Naive thymus-derived CD8-positive, alpha-beta T cell (primary cell): ENCODE data around the gene RANBP3. TPM values are rescaled to one million over a fixed set of nuclear protein-coding genes. Genes with fewer than 3 reads are reported as not detected.
A peak's percentile ranks its signal among the peaks of the same experiment; 100 is the strongest.
"Not testable (repeated sequence)": the region's sequence is repeated elsewhere in the genome, so short reads cannot be mapped to it uniquely, and the experiment has no call there.

Source experiments
- ATAC-seq, 2 donors: fragments of 150-1000 bp; cut with Tn5 transposase in 1 of 2; sonication (Bioruptor Pico), chemical (Tn5 transposase) in 1 of 2; 1 replicate in 1 of 2; 2 replicates in 1 of 2; pipeline ENCODE4 v1.10.0; 2021; ENCODE audit warnings: mild to moderate bottlenecking in 2 of 2, moderate library complexity in 2 of 2
- POLR2A ChIA-PET: fragments of 350-600 bp; sonication (Branson Sonifier 250); formaldehyde crosslinking; loops from one replicate; lab custom pipeline; 2021; ENCODE audit warnings: antibody characterized with exemption; lab: Charles Lee
- DNase-seq, 10 donors: peaks; one replicate each; pipeline versions ENCODE4 v3.0.0 to v3.0.0-alpha.2; 2020 to 2022
- H3K27ac Mint-ChIP-seq, 10 donors: one replicate each; pipeline ENCODE4 v1.8.0; 2020 to 2022; ENCODE audit warnings: mild to moderate bottlenecking in 10 of 10, mixed read lengths in 10 of 10, moderate library complexity in 4 of 10, inconsistent platforms in 1 of 10
- H3K27me3 Mint-ChIP-seq, 5 donors: one replicate each; pipeline ENCODE4 v1.8.0; 2021 to 2022; ENCODE audit warnings: mixed read lengths in 5 of 5
- H3K36me3 Mint-ChIP-seq, 3 donors: one replicate each; pipeline ENCODE4 v1.8.0; 2020 to 2022; ENCODE audit warnings: mixed read lengths in 3 of 3, mild to moderate bottlenecking in 2 of 3, inconsistent platforms in 1 of 3
- H3K4me1 Mint-ChIP-seq, 4 donors: one replicate each; pipeline ENCODE4 v1.8.0; 2021 to 2022; ENCODE audit warnings: mixed read lengths in 4 of 4
- H3K4me3 Mint-ChIP-seq, 10 donors: one replicate each; pipeline ENCODE4 v1.8.0; 2020 to 2022; ENCODE audit warnings: mild to moderate bottlenecking in 10 of 10, mixed read lengths in 10 of 10, moderate library complexity in 6 of 10, inconsistent platforms in 1 of 10
- H3K9me3 Mint-ChIP-seq, 9 donors: one replicate each; pipeline ENCODE4 v1.8.0; 2020 to 2022; ENCODE audit warnings: mixed read lengths in 9 of 9, mild to moderate bottlenecking in 3 of 9, inconsistent platforms in 1 of 9, moderate library complexity in 1 of 9
- polyA plus RNA-seq, 3 donors: library from polyadenylated mRNA; unstranded; fragments of 300-500 nt; fragmentation: Illumina TruSeq; gene quantifications; one replicate each; pipeline ENCODE4 v1.2.3, GENCODE V29; 2021
- total RNA-seq, 8 experiments: library from RNA in 2 of 8; stranded (reverse) in 2 of 8; gene quantifications; one replicate each; pipeline ENCODE4 v1.2.3 and lab custom pipeline; 2021 to 2026

Gene RANBP3
- total and polyA plus RNA-seq, 5 experiments from 2014 or later: 7.7 to 145 (median 13.0) TPM

DNA sequence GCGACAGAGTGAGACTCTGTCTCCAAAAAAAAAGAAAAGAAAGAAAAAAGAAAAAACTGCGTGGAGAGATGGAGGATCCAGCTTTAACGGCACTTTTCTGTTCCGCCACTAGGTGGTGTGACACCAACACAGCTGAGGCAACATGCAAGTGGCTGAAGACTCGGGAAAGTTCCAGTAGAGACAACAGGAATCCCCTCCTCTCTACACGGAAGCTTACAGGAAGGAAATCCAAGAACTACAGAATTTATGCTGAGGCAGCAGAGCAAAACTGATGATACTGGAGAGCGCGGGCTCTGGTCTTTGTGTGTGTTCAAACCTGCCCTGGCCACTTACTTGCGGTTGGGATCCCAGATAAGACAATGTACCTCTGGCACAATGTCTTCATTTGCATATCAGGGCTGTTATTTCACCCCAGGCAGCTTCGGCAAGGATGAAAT lies 9.9 kb downstream of the RANBP3 start:
- Mint-ChIP-seq H3K9me3 (no peaks in the 10 kb centered on the region), H3K4me1 (peaks cover 45 to 97% (median 93%) of the 10 kb centered on the region in 4 donors), H3K27me3 (no peaks in the 10 kb centered on the region), H3K27ac (peak overlapping the region; percentile 72 to 94 (median 84)), H3K36me3 (peaks cover 0 to 32% (median 0%) of the 10 kb centered on the region in 3 donors), H3K4me3 (peak overlapping the region; percentile 2 to 74 (median 64))
- POLR2A ChIA-PET: interaction anchor here (0.7 to 2.6 kb wide), 10 partner anchors 9 to 140 kb away, joined by 3 to 11 read pairs (median 6); partner anchors contain the start of genes RANBP3 and VMAC
- ATAC-seq: peak; percentile 73 to 78
- DNase-seq: peak; percentile 39 to 72 (median 56)

DNA sequence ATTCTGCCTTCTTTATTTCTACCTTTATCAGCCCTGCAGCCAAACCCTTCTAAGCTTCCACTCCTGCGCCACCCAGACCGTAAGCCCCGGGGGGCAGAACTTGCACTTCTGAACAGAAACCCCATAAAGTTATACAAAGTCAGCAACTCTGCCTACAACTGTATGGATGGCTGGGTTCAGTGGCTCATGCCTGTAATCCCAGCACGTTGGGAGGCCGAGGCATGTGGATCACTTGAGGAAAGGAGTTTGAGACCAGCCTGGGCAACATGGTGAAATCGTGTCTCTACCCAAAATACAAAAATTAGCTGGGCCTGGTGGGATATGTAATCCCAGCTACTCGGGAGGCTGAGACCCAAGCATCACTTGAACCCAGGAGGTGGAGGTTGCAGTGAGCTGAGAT lies 10.4 kb downstream of the RANBP3 start:
- H3K27ac Mint-ChIP-seq: peak overlapping the region; percentile 10 to 94 (median 84)
- POLR2A ChIA-PET: interaction anchor here (1.0 to 2.6 kb wide), 9 partner anchors 9 to 139 kb away, joined by 4 to 11 read pairs (median 7); partner anchors contain the start of genes RANBP3 and VMAC
- no peak for ATAC-seq

DNA sequence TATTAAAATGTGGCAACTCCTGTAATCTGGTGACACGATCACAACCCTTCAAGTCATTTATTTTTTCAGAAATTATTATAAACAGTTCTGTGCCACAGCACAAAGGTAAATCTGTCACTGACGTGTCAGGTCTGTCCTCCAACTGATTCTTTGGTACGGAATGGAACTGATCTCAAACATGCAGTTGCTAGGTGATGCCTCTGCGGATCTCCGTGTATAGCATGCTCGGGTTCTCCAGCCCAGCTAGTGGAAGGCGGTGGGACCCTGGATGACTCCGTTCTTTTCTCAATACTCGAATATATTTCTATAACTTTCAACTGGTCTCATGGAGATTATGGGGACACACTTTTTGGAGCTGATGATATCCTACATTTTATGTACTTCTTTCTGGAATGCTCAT lies 11.0 kb downstream of the RANBP3 start:
- no peaks in the 10 kb centered on the region for H3K27me3 Mint-ChIP-seq
- H3K27ac Mint-ChIP-seq: peak overlapping the region in 7 of 10 donors; percentile 58 to 100 (median 89)
- no peaks in the 10 kb centered on the region for H3K9me3 Mint-ChIP-seq
- POLR2A ChIA-PET: interaction anchor here (2.3 to 6.5 kb wide), 4 partner anchors 10 to 62 kb away, joined by 8 to 90 read pairs (median 10); partner anchors contain the start of genes RANBP3 and VMAC
- peaks cover 48 to 97% (median 94%) of the 10 kb centered on the region in 4 donors for H3K4me1 Mint-ChIP-seq
- peaks cover 0 to 25% (median 0%) of the 10 kb centered on the region in 3 donors for H3K36me3 Mint-ChIP-seq
- peak overlapping the region in 1 of 10 donors; percentile 66 for H3K4me3 Mint-ChIP-seq
- ATAC-seq: no peak
- DNase-seq: no peak

More for the DNA sequence above, 10.4 kb downstream of the RANBP3 start:
- H3K27me3 Mint-ChIP-seq: no peaks in the 10 kb centered on the region
- H3K36me3 Mint-ChIP-seq: peaks cover 0 to 31% (median 0%) of the 10 kb centered on the region in 3 donors
- peaks cover 46 to 97% (median 94%) of the 10 kb centered on the region in 4 donors for H3K4me1 Mint-ChIP-seq
- H3K9me3 Mint-ChIP-seq: no peaks in the 10 kb centered on the region
- peak in 1 of 10 donors; percentile 11 for DNase-seq
- peak overlapping the region in 6 of 10 donors; percentile 2 to 74 (median 64) for H3K4me3 Mint-ChIP-seq

GRCh38 chr19:5966215-5966614 lies 11.7 kb downstream of the RANBP3 start:
- POLR2A ChIA-PET: interaction anchor here (2.6 to 6.5 kb wide), 2 partner anchors 11 to 56 kb away, joined by 9 to 90 read pairs; partner anchors contain the start of gene RANBP3
- H3K9me3 Mint-ChIP-seq: no peaks in the 10 kb centered on the region
- no peaks in the 10 kb centered on the region for H3K27me3 Mint-ChIP-seq
- DNase-seq: peak in 1 of 10 donors; percentile 50
- H3K4me1 Mint-ChIP-seq: peaks cover 48 to 97% (median 94%) of the 10 kb centered on the region in 4 donors
- ATAC-seq: no peak
- peak overlapping the region in 6 of 10 donors; percentile 2 to 66 (median 20) for H3K4me3 Mint-ChIP-seq
- H3K36me3 Mint-ChIP-seq: peaks cover 0 to 22% (median 0%) of the 10 kb centered on the region in 3 donors
- H3K27ac Mint-ChIP-seq: peak overlapping the region; percentile 15 to 100 (median 88)

DNA sequence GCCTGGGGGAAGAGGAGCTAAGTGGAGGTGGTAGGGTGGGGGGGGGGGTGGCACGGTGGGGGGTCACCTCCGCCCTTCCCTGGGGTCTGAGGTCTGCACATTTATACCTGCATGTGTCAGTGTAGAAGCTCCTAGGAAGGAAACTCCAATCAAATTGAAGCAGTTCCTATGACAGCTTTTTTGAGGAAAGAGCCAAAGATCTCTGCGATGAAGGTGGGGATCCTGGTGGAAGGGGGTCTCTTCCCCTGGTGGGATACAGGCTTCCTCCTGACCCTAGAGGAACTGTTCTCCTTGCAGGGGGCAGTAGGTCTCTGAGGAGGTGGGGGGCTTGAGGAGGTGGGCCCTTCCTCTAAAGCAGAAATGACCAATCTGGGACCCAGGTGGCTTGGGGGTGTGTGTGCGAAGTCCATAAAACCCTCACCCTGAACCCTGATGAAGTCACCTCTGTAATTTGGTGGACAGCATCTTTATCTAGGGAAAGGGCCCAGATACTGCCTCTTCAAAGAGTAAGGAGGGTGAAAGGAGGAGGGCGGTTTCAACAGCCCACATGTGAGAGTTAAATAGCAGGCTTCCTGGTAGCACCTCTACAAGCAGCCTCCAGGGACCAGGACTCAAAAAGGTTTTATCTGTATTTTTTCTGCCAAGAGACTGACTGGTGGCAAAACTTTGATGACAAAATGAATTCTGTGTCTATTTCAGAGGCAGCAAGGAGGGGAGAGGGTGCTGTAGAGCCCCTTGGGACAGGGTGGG lies 12.9 kb downstream of the RANBP3 start:
- no peak for ATAC-seq
- H3K27me3 Mint-ChIP-seq: no peaks in the 10 kb centered on the region
- POLR2A ChIA-PET: interaction anchor here (1.4 to 6.5 kb wide), 4 partner anchors 12 to 137 kb away, joined by 3 to 90 read pairs (median 34); partner anchors contain the start of genes NDUFA11, RANBP3 and VMAC
- H3K9me3 Mint-ChIP-seq: no peaks in the 10 kb centered on the region
- peaks cover 51 to 99% (median 98%) of the 10 kb centered on the region in 4 donors for H3K4me1 Mint-ChIP-seq
- DNase-seq: peak in 3 of 10 donors; percentile 42 to 48 (median 43)
- H3K27ac Mint-ChIP-seq: peak overlapping the region; percentile 84 to 100 (median 96)
- peak overlapping the region in 9 of 10 donors; percentile 39 to 68 (median 52) for H3K4me3 Mint-ChIP-seq
- H3K36me3 Mint-ChIP-seq: peaks cover 0 to 20% (median 0%) of the 10 kb centered on the region in 3 donors

GRCh38 chr19:5963855-5964254 lies 14.1 kb downstream of the RANBP3 start:
- ATAC-seq: no peak
- Mint-ChIP-seq H3K27ac (peak overlapping the region; percentile 89 to 100 (median 100)), H3K9me3 (no peaks in the 10 kb centered on the region), H3K4me1 (peaks cover 55 to 99% (median 98%) of the 10 kb centered on the region in 4 donors), H3K27me3 (no peaks in the 10 kb centered on the region), H3K36me3 (peaks cover 0 to 20% (median 0%) of the 10 kb centered on the region in 3 donors), H3K4me3 (peak overlapping the region in 8 of 10 donors; percentile 22 to 59 (median 42))
- POLR2A ChIA-PET: interaction anchor here (0.6 to 6.5 kb wide), 6 partner anchors 8 to 1975 kb away, joined by 3 to 90 read pairs (median 6); partner anchors contain the start of genes NDUFA11, RANBP3 and VMAC
- peak in 1 of 10 donors; percentile 16 for DNase-seq

GRCh38 chr19:5963259-5963658 lies 14.7 kb downstream of the RANBP3 start:
- peak overlapping the region in 8 of 10 donors; percentile 15 to 92 (median 86) for H3K4me3 Mint-ChIP-seq
- not testable (repeated sequence) for H3K27me3 Mint-ChIP-seq, ATAC-seq, DNase-seq, H3K9me3 Mint-ChIP-seq
- H3K27ac Mint-ChIP-seq: peak overlapping the region; percentile 95 to 100 (median 100)
- H3K36me3 Mint-ChIP-seq: peaks cover 0 to 17% (median 0%) of the 10 kb centered on the region in 3 donors
- POLR2A ChIA-PET: interaction anchor here (0.6 to 6.5 kb wide), 6 partner anchors 13 to 1975 kb away, joined by 3 to 90 read pairs (median 34); partner anchors contain the start of genes NDUFA11, RANBP3 and VMAC
- H3K4me1 Mint-ChIP-seq: peaks cover 52 to 99% (median 97%) of the 10 kb centered on the region in 4 donors

DNA sequence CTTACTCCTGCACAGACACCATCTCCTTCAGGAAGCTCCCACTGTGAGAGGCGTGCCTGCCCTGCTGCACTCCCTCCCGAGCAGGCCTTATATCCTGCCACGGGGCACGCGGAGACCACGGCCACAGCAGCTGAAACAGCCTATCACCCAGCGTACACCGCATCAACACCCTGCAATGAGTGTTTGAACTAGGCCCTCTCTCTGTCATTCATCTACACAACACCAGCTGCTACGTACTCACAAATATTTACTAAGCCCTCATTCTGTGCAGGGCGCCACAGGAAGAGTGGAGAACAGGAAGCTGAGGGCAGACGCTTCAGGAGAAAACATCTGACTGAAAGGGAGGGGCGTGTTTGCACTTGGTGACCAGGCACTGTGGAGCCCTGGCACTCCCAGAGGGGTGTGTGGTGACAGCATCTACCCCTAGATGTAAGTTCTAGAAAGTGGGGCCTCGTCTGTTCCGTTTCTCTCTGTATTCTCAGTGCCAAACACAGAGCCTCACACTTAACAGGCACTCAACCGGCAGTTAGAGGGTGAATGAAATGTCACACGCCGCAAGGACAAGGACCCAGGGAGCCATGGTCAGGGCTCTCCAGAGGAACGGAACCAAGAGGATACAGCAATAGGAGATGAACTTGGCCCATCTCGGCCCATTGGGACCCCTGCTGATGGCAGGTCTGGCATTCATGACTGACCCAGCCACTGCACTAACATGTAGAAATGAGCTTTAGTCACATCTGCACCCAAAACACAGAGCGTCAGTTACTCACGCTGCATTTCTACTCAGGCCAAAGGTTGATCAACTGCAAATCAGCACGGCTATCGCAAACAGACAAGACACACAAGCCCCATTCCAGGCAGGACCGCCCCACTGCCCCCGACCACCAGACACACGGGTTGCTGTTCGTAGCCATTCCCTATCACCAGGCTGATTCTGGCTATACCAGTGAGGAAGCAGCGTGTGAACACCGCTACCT lies 15.7 kb downstream of the RANBP3 start:
- Mint-ChIP-seq H3K4me3 (peak overlapping the region; percentile 71 to 92 (median 88)), H3K36me3 (peaks cover 0 to 13% (median 0%) of the 10 kb centered on the region in 3 donors), H3K4me1 (peaks cover 46 to 98% (median 96%) of the 10 kb centered on the region in 4 donors), H3K27me3 (no peaks in the 10 kb centered on the region), H3K27ac (peak overlapping the region; percentile 95 to 100 (median 100)), H3K9me3 (no peaks in the 10 kb centered on the region)
- ATAC-seq (peak; percentile 91 to 96), DNase-seq (peak; percentile 58 to 90 (median 77))
- POLR2A ChIA-PET: interaction anchor here (0.6 to 6.5 kb wide), 12 partner anchors 9 to 410 kb away, joined by 3 to 90 read pairs (median 5); partner anchors contain the start of genes ALKBH7, DUS3L, NDUFA11 and RANBP3

GRCh38 chr19:5961641-5961968 lies 16.3 kb downstream of the RANBP3 start:
- peak overlapping the region; percentile 71 to 92 (median 88) for H3K4me3 Mint-ChIP-seq
- not testable (repeated sequence) for DNase-seq, H3K9me3 Mint-ChIP-seq, H3K27me3 Mint-ChIP-seq
- POLR2A ChIA-PET: interaction anchor here (0.6 to 6.5 kb wide), 12 partner anchors 10 to 411 kb away, joined by 3 to 90 read pairs (median 5); partner anchors contain the start of genes ALKBH7, DUS3L, NDUFA11 and RANBP3
- H3K27ac Mint-ChIP-seq: peak overlapping the region; percentile 95 to 100 (median 100)
- peak in 1 of 2 donors; percentile 39 for ATAC-seq
- peaks cover 0 to 12% (median 0%) of the 10 kb centered on the region in 3 donors for H3K36me3 Mint-ChIP-seq
- peaks cover 45 to 98% (median 96%) of the 10 kb centered on the region in 4 donors for H3K4me1 Mint-ChIP-seq

DNA sequence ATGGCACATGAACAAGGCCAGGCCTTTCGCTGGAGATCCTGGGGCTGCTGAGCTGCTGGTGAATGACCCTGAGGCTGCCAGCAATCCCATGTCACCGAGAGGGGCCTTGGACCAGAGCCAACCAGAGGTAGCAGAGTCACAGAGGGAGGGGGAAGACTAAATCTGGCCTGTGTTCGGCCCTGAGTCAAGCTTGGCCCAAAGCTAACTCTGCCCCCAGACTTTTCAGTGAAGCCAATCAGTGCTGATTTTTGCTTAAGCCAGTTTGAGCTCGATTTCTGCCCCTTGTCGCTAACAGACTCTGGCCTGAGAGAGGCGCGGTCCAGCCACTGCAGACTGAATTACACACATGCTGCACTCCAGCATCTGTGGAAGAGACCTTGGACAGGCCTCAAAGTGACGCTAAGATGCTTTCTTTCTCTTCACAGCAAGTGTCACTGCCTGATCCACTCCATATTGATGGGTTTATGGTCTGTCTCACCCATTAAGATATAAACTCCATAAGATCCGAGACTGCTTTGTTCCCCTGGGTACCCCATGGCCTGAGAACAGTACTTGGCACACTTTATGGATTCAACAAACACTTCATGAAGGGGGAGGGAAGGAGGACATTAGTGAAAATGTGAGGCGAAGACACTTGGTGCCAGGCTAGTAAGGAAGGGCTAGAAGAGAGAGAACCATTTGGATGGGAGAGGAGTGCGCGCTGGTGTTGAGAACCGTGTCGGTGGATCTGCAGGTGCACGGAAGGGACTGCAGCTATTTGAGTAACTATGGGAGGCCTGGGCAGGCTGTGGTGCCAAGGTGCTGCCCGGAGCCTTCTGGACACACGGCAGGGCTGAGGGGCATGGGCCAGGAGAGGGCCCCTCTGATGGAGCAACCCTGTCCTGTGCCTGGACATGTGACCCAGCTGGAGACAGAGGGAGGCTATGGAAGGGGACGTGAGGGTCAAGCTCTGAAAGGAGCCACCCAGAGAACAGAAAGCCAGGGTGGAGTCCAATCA lies 17.6 kb downstream of the RANBP3 start:
- Mint-ChIP-seq H3K4me3 (peak overlapping the region; percentile 0 to 89 (median 71)), H3K4me1 (peaks cover 42 to 98% (median 93%) of the 10 kb centered on the region in 4 donors), H3K27me3 (no peaks in the 10 kb centered on the region), H3K27ac (peak overlapping the region; percentile 95 to 100 (median 100)), H3K36me3 (peaks cover 0 to 8% (median 0%) of the 10 kb centered on the region in 3 donors), H3K9me3 (no peaks in the 10 kb centered on the region)
- no peak for DNase-seq
- POLR2A ChIA-PET: interaction anchor here (0.6 to 6.5 kb wide), 7 partner anchors 10 to 132 kb away, joined by 3 to 90 read pairs (median 6); partner anchors contain the start of genes NDUFA11, RANBP3 and VMAC
- no peak for ATAC-seq
